Gastroesophageal sphincter (tissue), 4 donors: ENCODE results near the gene TP73. TPM values are rescaled to one million over a fixed set of nuclear protein-coding genes. Genes with fewer than 3 reads are reported as not detected.

ENCODE experiments used
- ATAC-seq: fragments of 150-250 bp; one replicate; pipeline ENCODE4 v1.9.1; 2016; ENCODE audit warnings: mild to moderate bottlenecking, moderate library complexity
- H3K27ac ChIP-seq, 4 donors: fragments of 200-600 bp; sonication (generic) in 3 of 4; 1 replicate in 3 of 4; 2 replicates in 1 of 4; pipeline ENCODE4 v1.5.1; 2016 to 2019
- H3K27me3 ChIP-seq: fragments of 200-600 bp; sonication (generic); one replicate; pipeline ENCODE4 v1.5.1; 2019
- H3K36me3 ChIP-seq, 2 donors: fragments of 200-600 bp; sonication (generic); one replicate each; pipeline ENCODE4 v1.5.1; 2019; ENCODE audit warnings: control low read depth in 1 of 2
- H3K4me1 ChIP-seq, 3 donors: fragments of 200-600 bp; sonication (generic); 1 replicate in 2 of 3; 2 replicates in 1 of 3; pipeline ENCODE4 v1.5.1; 2016 to 2019; ENCODE audit warnings: control low read depth in 2 of 3
- H3K4me3 ChIP-seq, 2 donors: fragments of 200-600 bp; sonication (generic); one replicate each; pipeline ENCODE4 v1.5.1; 2019; ENCODE audit warnings: mild to moderate bottlenecking in 1 of 2, moderate library complexity in 1 of 2
- H3K9me3 ChIP-seq, 3 donors: fragments of 200-600 bp; sonication (generic); one replicate each; pipeline ENCODE4 v1.5.1; 2017 to 2019; ENCODE audit warnings: control low read depth in 2 of 3
- CTCF ChIP-seq, 4 experiments: fragments of 200-600 bp in 2 of 4; fragments of 450-650 bp in 2 of 4; sonication (generic) in 1 of 4; IDR thresholded peaks; one replicate each; pipeline ENCODE4 v1.5.1; 2017 to 2019; ENCODE audit warnings: antibody characterized with exemption in 4 of 4, mild to moderate bottlenecking in 2 of 4, moderate library complexity in 2 of 4
- EP300 ChIP-seq: sonication (generic); formaldehyde crosslinking; IDR thresholded peaks from one replicate; pipeline ENCODE4 v1.6.1; 2017; ENCODE audit warnings: antibody characterized with exemption, mild to moderate bottlenecking
- POLR2A ChIP-seq, 2 donors: fragments of 450-650 bp; IDR thresholded peaks; one replicate each; pipeline ENCODE4 v1.6.1; 2017; ENCODE audit warnings: antibody characterized with exemption in 2 of 2, mild to moderate bottlenecking in 2 of 2, moderate library complexity in 1 of 2
- POLR2AphosphoS5 ChIP-seq: sonication (generic); formaldehyde crosslinking; IDR thresholded peaks from one replicate; pipeline ENCODE4 v1.6.1; 2017; ENCODE audit warnings: antibody characterized with exemption
- WGBS, 2 donors: methylation state at CpG; one replicate each; pipeline ENCODE4 v1.1.5; 2018; ENCODE audit warnings: low coverage in 1 of 2; 5-methylcytosine and 5-hydroxymethylcytosine counted together
- total RNA-seq, 4 donors: library from RNA; depleted of rRNA; stranded (reverse); fragments of >200 nt; gene quantifications; one replicate each; pipeline ENCODE4 v1.1.0, GENCODE V29; 2016

Gene TP73
- total RNA-seq, 4 donors from 2014 or later: 0.19 to 0.22 TPM; not detected in 2

GRCh38 chr1:3657578-3658230 is 5.4 kb downstream of the TP73 start:
- Histone ChIP-seq H3K36me3 (no peaks in the 10 kb centered on the region), H3K9me3 (no peaks in the 10 kb centered on the region), H3K27me3 (peaks cover 64% of the 10 kb centered on the region), H3K27ac (no peak overlapping the region), H3K4me1 (peaks cover 0 to 4% (median 0%) of the 10 kb centered on the region in 3 donors), H3K4me3 (no peak overlapping the region)
- 58 to 100% methylated on average over 1 to 13 of the region's 26 CpGs for WGBS, 2 donors
- TF ChIP-seq POLR2A (IDR thresholded peaks at IDR 0.05): no peak
- TF ChIP-seq CTCF (IDR thresholded peaks at IDR 0.05): no peak
- TF ChIP-seq EP300: no peak
- no peak for TF ChIP-seq POLR2AphosphoS5
- ATAC-seq: no peak

DNA sequence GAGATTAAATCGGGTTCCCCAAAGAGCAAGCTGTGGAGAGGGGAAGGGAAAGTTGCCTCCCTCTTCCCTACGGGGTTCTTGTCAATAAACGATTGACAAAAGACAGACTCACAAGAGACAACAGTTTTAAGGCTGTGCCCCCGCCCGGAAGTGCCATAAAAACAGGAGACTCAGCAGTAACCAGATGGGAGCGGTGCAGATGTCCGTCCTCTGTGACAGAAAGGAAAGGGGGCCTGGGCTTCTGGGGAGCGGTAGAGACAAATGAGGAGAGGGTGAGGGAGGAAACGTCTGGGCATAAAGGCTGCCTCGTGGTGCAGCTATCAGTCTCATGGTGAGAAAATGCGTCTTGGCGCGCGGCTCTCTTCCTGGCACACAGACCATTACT is 5.9 kb downstream of the TP73 start:
- Histone ChIP-seq H3K36me3 (no peaks in the 10 kb centered on the region), H3K27ac (no peak overlapping the region), H3K4me3 (no peak overlapping the region), H3K9me3 (no peaks in the 10 kb centered on the region), H3K27me3 (peaks cover 64% of the 10 kb centered on the region), H3K4me1 (no peaks in the 10 kb centered on the region)
- WGBS, 2 donors: 46 to 65% methylated on average over 11 to 13 of the region's 14 CpGs
- ATAC-seq: no peak
- TF ChIP-seq EP300 (no peak), POLR2A (IDR thresholded peaks at IDR 0.05) (no peak), POLR2AphosphoS5 (no peak), CTCF (IDR thresholded peaks at IDR 0.05) (no peak)

- H3K9me3 ChIP-seq: no peaks in the 10 kb centered on the region
- H3K4me1 ChIP-seq: no peaks in the 10 kb centered on the region
- H3K4me3 ChIP-seq: no peak overlapping the region
- 83 to 86% methylated on average over 11 to 13 of the region's 15 CpGs for WGBS, 2 donors
- H3K27me3 ChIP-seq: peaks cover 64% of the 10 kb centered on the region
- TF ChIP-seq EP300 (no peak), POLR2AphosphoS5 (no peak), CTCF (IDR thresholded peaks at IDR 0.05) (no peak), POLR2A (IDR thresholded peaks at IDR 0.05) (no peak)
- no peak for ATAC-seq
- no peaks in the 10 kb centered on the region for H3K36me3 ChIP-seq
- H3K27ac ChIP-seq: no peak overlapping the region
These were observed 6.8 kb downstream of the TP73 start for GRCh38 chr1:3659093-3659492.

- Histone ChIP-seq H3K36me3 (no peaks in the 10 kb centered on the region), H3K9me3 (no peaks in the 10 kb centered on the region), H3K4me1 (no peaks in the 10 kb centered on the region), H3K27me3 (peaks cover 57% of the 10 kb centered on the region), H3K4me3 (no peak overlapping the region), H3K27ac (no peak overlapping the region)
- no peak for ATAC-seq
- WGBS, 2 donors: 40 to 65% methylated on average over 2 of the region's 2 CpGs
- no peak for TF ChIP-seq POLR2A (IDR thresholded peaks at IDR 0.05)
- no peak for TF ChIP-seq POLR2AphosphoS5
- no peak for TF ChIP-seq CTCF (IDR thresholded peaks at IDR 0.05)
- TF ChIP-seq EP300: no peak
These were observed 8.4 kb downstream of the TP73 start for GRCh38 chr1:3660704-3661103.

DNA sequence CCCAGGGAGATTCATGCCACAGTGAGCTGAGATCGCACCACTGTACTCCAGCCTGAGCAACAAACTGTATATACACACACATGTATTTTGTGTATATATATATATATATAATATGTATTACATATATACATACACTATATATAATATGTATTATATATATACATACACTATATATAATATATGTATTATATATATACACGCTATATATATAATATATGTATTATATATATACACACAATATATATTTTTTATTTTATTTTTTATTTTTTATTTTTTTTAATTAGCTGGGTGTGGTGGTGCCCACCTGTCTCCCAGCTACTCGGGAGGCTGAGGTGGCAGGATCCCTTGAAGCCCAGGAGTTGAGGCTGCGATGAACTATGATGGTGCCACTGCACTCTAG is 9.3 kb downstream of the TP73 start:
- no peak for ATAC-seq
- H3K9me3 ChIP-seq: no peaks in the 10 kb centered on the region
- 94 to 95% methylated on average over 2 to 4 of the region's 4 CpGs for WGBS, 2 donors
- H3K4me1 ChIP-seq: no peaks in the 10 kb centered on the region
- H3K4me3 ChIP-seq: no peak overlapping the region
- peaks cover 55% of the 10 kb centered on the region for H3K27me3 ChIP-seq
- H3K27ac ChIP-seq: no peak overlapping the region
- no peak for TF ChIP-seq EP300
- no peak for TF ChIP-seq CTCF (IDR thresholded peaks at IDR 0.05)
- TF ChIP-seq POLR2A (IDR thresholded peaks at IDR 0.05): no peak
- no peak for TF ChIP-seq POLR2AphosphoS5
- no peaks in the 10 kb centered on the region for H3K36me3 ChIP-seq
